Stimulated activated CD4-positive, alpha-beta T cell treated with anti-CD3 and anti-CD28 coated beads, Interleukin-12 subunit alpha, Interleukin-12 subunit beta, amount 100 ng/mL, for 48 hours (primary cell): ENCODE data around the gene DOCK1.
A peak's percentile ranks its signal among the peaks of the same experiment; 100 is the strongest.

Source experiments
- DNase-seq, 3 donors: peaks; one replicate each; pipeline ENCODE4 v3.0.0-alpha.2; 2020; ENCODE audit warnings: low read depth in 2 of 3, low spot score in 1 of 3

The DOCK1 gene

GRCh38 chr10:127198721-127199120 lies 293.5 kb downstream of the DOCK1 start:
- no peak for DNase-seq

GRCh38 chr10:127200646-127201045 lies 295.4 kb downstream of the DOCK1 start:
- DNase-seq = no peak

GRCh38 chr10:127203067-127203466 lies 297.8 kb downstream of the DOCK1 start:
- DNase-seq = no peak

GRCh38 chr10:127207081-127207480 lies 301.9 kb downstream of the DOCK1 start:
- DNase-seq = no peak

- no peak for DNase-seq
Observed at GRCh38 chr10:127210936-127211466, 305.8 kb downstream of the DOCK1 start.

GRCh38 chr10:127215866-127216265 lies 310.6 kb downstream of the DOCK1 start:
- no peak for DNase-seq

- DNase-seq = no peak
Observed at GRCh38 chr10:127216274-127216673, 311.0 kb downstream of the DOCK1 start.

- no peak for DNase-seq
Observed at GRCh38 chr10:127216786-127217185, 311.6 kb downstream of the DOCK1 start.

GRCh38 chr10:127218658-127219057 lies 313.4 kb downstream of the DOCK1 start:
- DNase-seq = no peak

GRCh38 chr10:127221281-127221680 lies 316.1 kb downstream of the DOCK1 start:
- DNase-seq = no peak

- no peak for DNase-seq
Observed at GRCh38 chr10:127227027-127227426, 321.8 kb downstream of the DOCK1 start.

GRCh38 chr10:127227663-127228062 lies 322.4 kb downstream of the DOCK1 start:
- no peak for DNase-seq

- DNase-seq = no peak
Observed at GRCh38 chr10:127228195-127228787, 323.1 kb downstream of the DOCK1 start.

- no peak for DNase-seq
Observed at GRCh38 chr10:127234306-127234800, 329.1 kb downstream of the DOCK1 start.

- no peak for DNase-seq
Observed at GRCh38 chr10:127236266-127236665, 331.0 kb downstream of the DOCK1 start.

- no peak for DNase-seq
Observed at GRCh38 chr10:127242914-127243313, 337.7 kb downstream of the DOCK1 start.

- peak in 2 of 3 donors; percentile 2 to 16 for DNase-seq
Observed at GRCh38 chr10:127243490-127244272, 338.5 kb downstream of the DOCK1 start.

GRCh38 chr10:127245456-127245855 lies 340.2 kb downstream of the DOCK1 start:
- no peak for DNase-seq

- DNase-seq = no peak
Observed at GRCh38 chr10:127250031-127250430, 344.8 kb downstream of the DOCK1 start.

- DNase-seq = no peak
Observed at GRCh38 chr10:127252818-127253217, 347.6 kb downstream of the DOCK1 start.

GRCh38 chr10:127254276-127254675 lies 349.0 kb downstream of the DOCK1 start:
- no peak for DNase-seq

GRCh38 chr10:127257395-127257794 lies 352.2 kb downstream of the DOCK1 start:
- DNase-seq = no peak
